Transverse colon (tissue), 4 donors: ENCODE results near the gene C9orf152. TPM values are rescaled to one million over a fixed set of nuclear protein-coding genes. Genes with fewer than 3 reads are reported as not detected.

Experiments
- DNase-seq: peaks from one replicate; pipeline ENCODE4 v3.0.0-alpha.2; 2019
- H3K27ac ChIP-seq, 4 donors: fragments of 200-600 bp; sonication (generic); 2 replicates each; pipeline ENCODE4 v1.5.1; 2016 to 2018; ENCODE audit warnings: inconsistent platforms in 4 of 4
- H3K27me3 ChIP-seq: fragments of 200-600 bp; sonication (generic); 2 replicates; pipeline ENCODE4 v1.5.1; 2017; ENCODE audit warnings: inconsistent platforms
- H3K36me3 ChIP-seq, 4 donors: fragments of 200-600 bp; sonication (generic); 2 replicates each; pipeline ENCODE4 v1.5.1; 2017 to 2019; ENCODE audit warnings: inconsistent platforms in 4 of 4
- H3K4me1 ChIP-seq, 4 donors: fragments of 200-600 bp; sonication (generic); 2 replicates each; pipeline ENCODE4 v1.5.1; 2017 to 2020; ENCODE audit warnings: inconsistent platforms in 4 of 4
- H3K4me3 ChIP-seq, 4 donors: fragments of 200-600 bp; sonication (generic); 1 replicate in 1 of 4; 2 replicates in 3 of 4; pipeline versions ENCODE4 v1.5.1 to v1.6.1; 2017 to 2019; ENCODE audit warnings: inconsistent platforms in 4 of 4
- H3K9me3 ChIP-seq, 2 donors: fragments of 200-600 bp; sonication (generic); 2 replicates each; pipeline ENCODE4 v1.5.1; 2017 to 2019; ENCODE audit warnings: inconsistent platforms in 2 of 2
- CTCF ChIP-seq, 5 experiments: fragments of 200-600 bp in 3 of 5; fragments of 450-650 bp in 2 of 5; sonication (generic) in 3 of 5; IDR thresholded peaks; 1 replicate in 2 of 5; 2 replicates in 3 of 5; pipeline ENCODE4 v1.5.1; 2016 to 2017; ENCODE audit warnings: antibody characterized with exemption in 5 of 5, inconsistent platforms in 3 of 5, mild to moderate bottlenecking in 2 of 5, moderate library complexity in 1 of 5
- EP300 ChIP-seq: sonication (generic); formaldehyde crosslinking; IDR thresholded peaks from one replicate; pipeline ENCODE4 v1.6.1; 2017; ENCODE audit warnings: antibody characterized with exemption, low read depth
- POLR2A ChIP-seq: fragments of 450-650 bp; IDR thresholded peaks from one replicate; pipeline ENCODE4 v1.6.1; 2016; ENCODE audit warnings: antibody characterized with exemption, mild to moderate bottlenecking, moderate library complexity
- POLR2AphosphoS5 ChIP-seq, 3 donors: sonication (generic); formaldehyde crosslinking; IDR thresholded peaks; one replicate each; pipeline ENCODE4 v1.6.1; 2016; ENCODE audit warnings: antibody characterized with exemption in 3 of 3
- WGBS, 2 donors: methylation state at CpG; one replicate each; pipeline ENCODE4 v1.1.5; 2018; ENCODE audit warnings: low coverage in 1 of 2; 5-methylcytosine and 5-hydroxymethylcytosine counted together
- in situ Hi-C, 4 donors: fragments of 200-750 bp; cut with MboI; loops; one replicate each; pipeline versions ENCODE4 v1.15.0 to v1.15.1; 2017; ENCODE audit warnings: low sequenced_read_pairs in 3 of 4, low pct_ligation_motif_present in 1 of 4, low pct_unique_long_range_greater_than_20kb in 1 of 4
- intact Hi-C: fragments of 100-400 bp; cut with DNase I; formaldehyde crosslinking; loops from one replicate; pipeline ENCODE4 v1.15.1; 2023; ENCODE audit warnings: low total_unique reads
- total RNA-seq, 4 donors: library from RNA; depleted of rRNA; stranded (reverse); fragments of >200 nt; gene quantifications; one replicate each; pipeline ENCODE4 v1.1.0, GENCODE V29; 2016

C9orf152 gene
- total RNA-seq, 4 donors from 2014 or later, result 9.7 to 31.4 (median 16.7) TPM

- H3K27ac ChIP-seq, result no peak overlapping the region
- in situ Hi-C loops, result no loop called here
- no peak for DNase-seq
- no peak overlapping the region for H3K4me3 ChIP-seq
- 83 to 88% methylated on average over 1 to 2 of the region's 2 CpGs for WGBS, 2 donors
- TF ChIP-seq POLR2A, result no peak
- TF ChIP-seq EP300, result no peak
- TF ChIP-seq CTCF (IDR thresholded peaks at IDR 0.05), result no peak
- H3K4me1 ChIP-seq, result no peaks in the 10 kb centered on the region
- intact Hi-C loops, result no loop called here
- no peaks in the 10 kb centered on the region for H3K9me3 ChIP-seq
- H3K36me3 ChIP-seq, result no peaks in the 10 kb centered on the region
- no peaks in the 10 kb centered on the region for H3K27me3 ChIP-seq
These were observed 20.4 kb upstream of the C9orf152 start for GRCh38 chr9:110228321-110228720.

GRCh38 chr9:110224583-110224982 is 16.6 kb upstream of the C9orf152 start:
- 75 to 88% methylated on average over 3 of the region's 3 CpGs for WGBS, 2 donors
- Histone ChIP-seq H3K4me3 (no peak overlapping the region), H3K27ac (no peak overlapping the region), H3K4me1 (peaks cover 0 to 12% (median 3%) of the 10 kb centered on the region in 4 donors), H3K9me3 (no peaks in the 10 kb centered on the region), H3K36me3 (no peaks in the 10 kb centered on the region), H3K27me3 (no peaks in the 10 kb centered on the region)
- in situ Hi-C loops, result no loop called here
- no peak for DNase-seq
- TF ChIP-seq EP300, result no peak
- TF ChIP-seq POLR2A, result no peak
- TF ChIP-seq CTCF (IDR thresholded peaks at IDR 0.05), result no peak
- TF ChIP-seq POLR2AphosphoS5 (IDR thresholded peaks at IDR 0.05), result no peak
- intact Hi-C loops, result no loop called here

GRCh38 chr9:110220809-110221208 is 12.8 kb upstream of the C9orf152 start:
- H3K27ac ChIP-seq, result peak overlapping the region in 3 of 4 donors; percentile 17 to 52 (median 50)
- intact Hi-C loops, result no loop called here
- no peak for DNase-seq

GRCh38 chr9:110217656-110218099 is 9.7 kb upstream of the C9orf152 start:
- H3K27ac ChIP-seq, result no peak overlapping the region

More at GRCh38 chr9:110220809-110221208, 12.8 kb upstream of the C9orf152 start:
- no peaks in the 10 kb centered on the region for H3K36me3 ChIP-seq
- H3K27me3 ChIP-seq, result no peaks in the 10 kb centered on the region
- no peak overlapping the region for H3K4me3 ChIP-seq
- in situ Hi-C loops, result no loop called here
- H3K9me3 ChIP-seq, result no peaks in the 10 kb centered on the region
- H3K4me1 ChIP-seq, result peaks cover 5 to 32% (median 12%) of the 10 kb centered on the region in 4 donors
- 58% methylated on average over 3 of the region's 3 CpGs; no CpG with 5 or more reads in 1 of the 2 donors for WGBS, 2 donors
- TF ChIP-seq POLR2AphosphoS5 (IDR thresholded peaks at IDR 0.05), result peak in 1 of 3 donors; percentile 54
- TF ChIP-seq CTCF (IDR thresholded peaks at IDR 0.05), result no peak

More at GRCh38 chr9:110217656-110218099, 9.7 kb upstream of the C9orf152 start:
- no peak for DNase-seq
- WGBS, 2 donors, result 13 to 23% methylated on average over 1 to 10 of the region's 10 CpGs
- Histone ChIP-seq H3K4me1 (peaks cover 5 to 55% (median 12%) of the 10 kb centered on the region in 4 donors), H3K9me3 (no peaks in the 10 kb centered on the region), H3K4me3 (no peak overlapping the region), H3K36me3 (no peaks in the 10 kb centered on the region), H3K27me3 (no peaks in the 10 kb centered on the region)
- intact Hi-C loops (loop anchor here (5.0 kb wide), 2 partner anchors 35 to 315 kb away; no protein-coding TSS in a partner anchor), in situ Hi-C loops (no loop called here)
- TF ChIP-seq POLR2AphosphoS5 (IDR thresholded peaks at IDR 0.05) (no peak), CTCF (IDR thresholded peaks at IDR 0.05) (peak; percentile 80 to 87 (median 82)), POLR2A (no peak), EP300 (no peak)
